WTC11 (cell line): Measurements from ENCODE around the gene PPP1R16B. TPM values are rescaled to one million over a fixed set of nuclear protein-coding genes. Genes with fewer than 3 reads are reported as not detected.

ENCODE experiments used
- ATAC-seq: fragments of 200-7000 bp; cut with Tn5 transposase; 2 replicates; pipeline ENCODE4 v1.10.0; 2021; ENCODE audit warnings: mild to moderate bottlenecking, moderate library complexity
- CTCF ChIA-PET: fragments of 300-600 bp; sonication (Branson Sonifier 250); formaldehyde crosslinking; loops from one replicate; lab custom pipeline; 2021; ENCODE audit warnings: antibody characterized with exemption; lab: Charles Lee
- POLR2A ChIA-PET: fragments of 350-600 bp; sonication (Branson Sonifier 250); formaldehyde crosslinking; loops from one replicate; lab custom pipeline; 2021; ENCODE audit warnings: antibody characterized with exemption; lab: Charles Lee
- DNase-seq: peaks from one replicate; pipeline ENCODE4 v3.0.0; 2021; ENCODE audit warnings: low spot score
- H3K27ac Mint-ChIP-seq: 2 replicates; pipeline ENCODE4 v1.8.0; 2021; ENCODE audit warnings: mixed read lengths
- H3K27me3 Mint-ChIP-seq: 2 replicates; pipeline ENCODE4 v1.8.0; 2021; ENCODE audit warnings: low read depth, mild to moderate bottlenecking, moderate library complexity, mixed read lengths
- H3K36me3 Mint-ChIP-seq: 2 replicates; pipeline ENCODE4 v1.8.0; 2021; ENCODE audit warnings: mixed read lengths
- H3K4me1 Mint-ChIP-seq: 2 replicates; pipeline ENCODE4 v1.8.0; 2022; ENCODE audit warnings: mixed read lengths
- H3K4me3 Mint-ChIP-seq: 2 replicates; pipeline ENCODE4 v1.8.0; 2021; ENCODE audit warnings: mild to moderate bottlenecking, moderate library complexity, mixed read lengths
- H3K9me3 Mint-ChIP-seq: 2 replicates; pipeline ENCODE4 v1.8.0; 2021; ENCODE audit warnings: mixed read lengths
- CBFB ChIP-seq: sonication (generic); formaldehyde crosslinking; IDR thresholded peaks from 2 replicates; pipeline ENCODE4 v1.8.1; 2022; ENCODE audit warnings: mild to moderate bottlenecking, low read depth, missing genetic modification reagents
- EMX1 ChIP-seq: fragments of 250-450 bp; sonication (Bioruptor Pico); IDR thresholded peaks from 2 replicates; pipeline ENCODE4 v1.8.0; 2021; ENCODE audit warnings: mild to moderate bottlenecking
- FOXK1 ChIP-seq: sonication (generic); formaldehyde crosslinking; IDR thresholded peaks from 2 replicates; pipeline ENCODE4 v1.8.0; 2022; ENCODE audit warnings: mild to moderate bottlenecking, moderate library complexity, missing genetic modification reagents
- GABPB1 ChIP-seq: sonication (generic); formaldehyde crosslinking; IDR thresholded peaks from 2 replicates; pipeline ENCODE4 v1.8.1; 2023; ENCODE audit warnings: mild to moderate bottlenecking, missing genetic modification reagents
- GRHL2 ChIP-seq: fragments of 250-450 bp; sonication (Bioruptor Pico); IDR thresholded peaks from 2 replicates; pipeline ENCODE4 v1.8.0; 2022; ENCODE audit warnings: mild to moderate bottlenecking, moderate library complexity; ENCODE audit not compliant: insufficient replicate concordance, severe bottlenecking
- NFATC4 ChIP-seq: fragments of 250-450 bp; sonication (Bioruptor Pico); IDR thresholded peaks from 2 replicates; pipeline ENCODE4 v1.9.0; 2021; ENCODE audit warnings: mild to moderate bottlenecking
- OVOL2 ChIP-seq: fragments of 250-450 bp; sonication (Bioruptor Pico); IDR thresholded peaks from 2 replicates; pipeline ENCODE4 v1.9.0; 2021; ENCODE audit warnings: mild to moderate bottlenecking, borderline replicate concordance
- PRRX2 ChIP-seq: fragments of 250-450 bp; sonication (Bioruptor Pico); IDR thresholded peaks from 2 replicates; pipeline ENCODE4 v1.8.0; 2021; ENCODE audit warnings: mild to moderate bottlenecking
- ZNF121 ChIP-seq: sonication (generic); formaldehyde crosslinking; IDR thresholded peaks from 2 replicates; pipeline ENCODE4 v1.8.0; 2023; ENCODE audit warnings: missing genetic modification reagents
- ZNF232 ChIP-seq: sonication (generic); formaldehyde crosslinking; IDR thresholded peaks from 2 replicates; pipeline ENCODE4 v1.8.0; 2022; ENCODE audit warnings: mild to moderate bottlenecking, missing genetic modification reagents
- ZNF416 ChIP-seq: fragments of 250-450 bp; sonication (Bioruptor Pico); IDR thresholded peaks from 2 replicates; pipeline ENCODE4 v1.9.0; 2021; ENCODE audit warnings: mild to moderate bottlenecking, inconsistent platforms
- ZNF671 ChIP-seq: fragments of 250-450 bp; sonication (Bioruptor Pico); IDR thresholded peaks from 2 replicates; pipeline ENCODE4 v1.8.0; 2021; ENCODE audit warnings: mild to moderate bottlenecking
- total RNA-seq: library from RNA; stranded (reverse); gene quantifications from 3 replicates; pipeline ENCODE4 v1.2.3, GENCODE V29; 2021
- TF ChIP-seq, protein P1 (sequence below): sonication (generic); formaldehyde crosslinking; IDR thresholded peaks from 2 replicates; pipeline ENCODE4 v1.8.1; 2022; ENCODE audit warnings: low read depth, mild to moderate bottlenecking, moderate library complexity, missing genetic modification reagents, borderline replicate concordance
- TF ChIP-seq, protein P2 (sequence below): sonication (generic); formaldehyde crosslinking; IDR thresholded peaks from 2 replicates; pipeline ENCODE4 v1.8.0; 2022; ENCODE audit warnings: mild to moderate bottlenecking, missing genetic modification reagents
- TF ChIP-seq, protein P3 (sequence below): sonication (generic); formaldehyde crosslinking; IDR thresholded peaks from 2 replicates; pipeline ENCODE4 v1.8.1; 2022; ENCODE audit warnings: mild to moderate bottlenecking, moderate library complexity, missing genetic modification reagents
- TF ChIP-seq, protein P4 (sequence below): fragments of 250-450 bp; sonication (Bioruptor Pico); IDR thresholded peaks from 2 replicates; pipeline ENCODE4 v2.1.2; 2022; ENCODE audit warnings: mild to moderate bottlenecking, moderate library complexity
- TF ChIP-seq, protein P5 (sequence below): sonication (generic); formaldehyde crosslinking; IDR thresholded peaks from 2 replicates; pipeline ENCODE4 v1.8.0; 2022; ENCODE audit warnings: mild to moderate bottlenecking, missing genetic modification reagents
- TF ChIP-seq, protein P6 (sequence below): sonication (generic); formaldehyde crosslinking; IDR thresholded peaks from 2 replicates; pipeline ENCODE4 v1.8.1; 2023; ENCODE audit warnings: mild to moderate bottlenecking, missing genetic modification reagents, borderline replicate concordance
- TF ChIP-seq, protein P7 (sequence below): sonication (generic); formaldehyde crosslinking; IDR thresholded peaks from 2 replicates; pipeline ENCODE4 v1.8.1; 2022; ENCODE audit warnings: mild to moderate bottlenecking, missing genetic modification reagents, moderate library complexity, borderline replicate concordance
- TF ChIP-seq, protein P8 (sequence below): sonication (generic); formaldehyde crosslinking; IDR thresholded peaks from 2 replicates; pipeline ENCODE4 v1.8.1; 2023; ENCODE audit warnings: mild to moderate bottlenecking, moderate library complexity, missing genetic modification reagents

PPP1R16B gene
- total RNA-seq, 1 experiment from 2014 or later: 12.0 TPM

DNA sequence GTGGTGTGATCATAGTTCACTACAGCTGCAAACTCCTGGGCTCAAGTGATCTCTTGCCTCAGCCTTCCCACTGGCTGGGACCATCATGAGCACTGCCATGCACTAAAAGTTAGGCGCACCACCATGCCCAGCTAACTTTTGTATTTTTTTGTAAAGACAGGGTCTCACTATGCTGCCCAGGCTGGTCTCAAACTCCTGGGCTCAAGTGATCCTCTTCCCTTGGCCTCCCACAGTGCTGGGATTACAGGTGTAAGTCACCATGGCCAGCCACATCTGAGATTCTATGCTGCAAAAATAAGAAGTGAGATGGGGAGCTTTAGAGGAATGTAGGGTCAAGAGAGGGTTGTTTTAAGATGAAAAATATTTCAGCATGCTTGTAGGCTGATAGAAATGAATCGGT lies 119.2 kb downstream of the PPP1R16B start:
- Mint-ChIP-seq H3K36me3 (peaks cover 10% of the 10 kb centered on the region), H3K4me3 (no peak overlapping the region), H3K4me1 (peaks cover 21% of the 10 kb centered on the region), H3K9me3 (no peaks in the 10 kb centered on the region), H3K27me3 (no peaks in the 10 kb centered on the region), H3K27ac (no peak overlapping the region)
- ChIA-PET POLR2A (interaction anchor here (1.0 kb wide), 1 partner anchor 120 kb away, joined by 3 read pairs; the partner anchor contains the start of gene PPP1R16B), CTCF (no interaction called here)
- peak; percentile 50; the same call in 1 of the 2 replicates for TF ChIP-seq ZNF121 (CRISPR knock-in tag)
- TF ChIP-seq, protein P1, sequence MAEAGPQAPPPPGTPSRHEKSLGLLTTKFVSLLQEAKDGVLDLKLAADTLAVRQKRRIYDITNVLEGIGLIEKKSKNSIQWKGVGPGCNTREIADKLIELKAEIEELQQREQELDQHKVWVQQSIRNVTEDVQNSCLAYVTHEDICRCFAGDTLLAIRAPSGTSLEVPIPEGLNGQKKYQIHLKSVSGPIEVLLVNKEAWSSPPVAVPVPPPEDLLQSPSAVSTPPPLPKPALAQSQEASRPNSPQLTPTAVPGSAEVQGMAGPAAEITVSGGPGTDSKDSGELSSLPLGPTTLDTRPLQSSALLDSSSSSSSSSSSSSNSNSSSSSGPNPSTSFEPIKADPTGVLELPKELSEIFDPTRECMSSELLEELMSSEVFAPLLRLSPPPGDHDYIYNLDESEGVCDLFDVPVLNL (CRISPR knock-in tag): no peak
- DNase-seq (no peak), ATAC-seq (no peak)

DNA sequence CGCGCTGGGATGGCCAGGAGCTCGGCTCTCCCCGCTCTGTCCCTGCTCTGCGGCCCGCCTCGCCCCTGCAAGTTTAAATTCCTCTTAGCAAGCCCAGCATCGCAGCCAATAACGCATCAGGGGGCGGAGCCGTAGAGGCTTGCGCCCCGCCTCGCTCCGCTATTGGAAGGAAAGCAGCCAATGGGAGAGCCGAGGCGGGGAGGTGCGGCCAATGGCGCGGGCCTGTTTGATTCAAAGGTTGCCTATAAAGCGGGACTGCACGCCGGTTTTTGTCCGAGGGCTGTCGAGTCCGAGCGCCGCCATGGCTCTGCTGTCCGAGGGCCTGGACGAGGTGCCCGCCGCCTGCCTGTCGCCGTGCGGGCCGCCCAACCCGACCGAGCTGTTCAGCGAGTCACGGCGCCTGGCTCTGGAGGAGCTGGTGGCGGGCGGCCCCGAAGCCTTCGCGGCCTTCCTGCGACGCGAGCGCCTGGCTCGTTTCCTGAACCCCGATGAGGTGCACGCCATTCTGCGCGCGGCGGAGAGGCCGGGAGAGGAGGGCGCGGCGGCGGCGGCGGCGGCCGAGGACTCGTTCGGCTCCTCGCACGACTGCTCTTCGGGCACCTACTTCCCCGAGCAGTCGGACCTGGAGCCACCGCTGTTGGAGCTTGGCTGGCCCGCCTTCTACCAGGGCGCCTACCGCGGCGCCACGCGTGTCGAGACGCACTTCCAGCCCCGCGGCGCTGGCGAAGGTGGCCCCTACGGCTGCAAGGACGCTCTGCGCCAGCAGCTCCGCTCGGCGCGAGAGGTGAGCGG lies 120.8 kb downstream of the PPP1R16B start, which contains the start of gene FAM83D:
TSS of gene FAM83D (plus strand) at position 276 of the 792 bp plus-strand sequence. CDS start at position 302, 26 bp downstream.
- Mint-ChIP-seq H3K4me1 (peaks cover 32% of the 10 kb centered on the region), H3K36me3 (peaks cover 23% of the 10 kb centered on the region), H3K9me3 (no peaks in the 10 kb centered on the region), H3K4me3 (peak within 1 kb of the TSS; percentile 86), H3K27ac (no peak within 1 kb of the TSS), H3K27me3 (no peaks in the 10 kb centered on the region)
- CTCF ChIA-PET: interaction anchor here (0.6 to 1.9 kb wide), 23 partner anchors 9 to 455 kb away, joined by 3 to 15 read pairs (median 4); partner anchors contain the start of gene DHX35
- POLR2A ChIA-PET: interaction anchor here (0.5 to 1.7 kb wide), 12 partner anchors 10 to 124 kb away, joined by 3 to 21 read pairs (median 4); partner anchors contain the start of genes DHX35 and PPP1R16B
- ATAC-seq (peak; percentile 94), DNase-seq (peak; percentile 99)
- TF ChIP-seq, protein P2, sequence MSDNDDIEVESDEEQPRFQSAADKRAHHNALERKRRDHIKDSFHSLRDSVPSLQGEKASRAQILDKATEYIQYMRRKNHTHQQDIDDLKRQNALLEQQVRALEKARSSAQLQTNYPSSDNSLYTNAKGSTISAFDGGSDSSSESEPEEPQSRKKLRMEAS: peak; percentile 79; the same call in 1 of the 2 replicates
- TF ChIP-seq CBFB (CRISPR knock-in tag) (peak; percentile 74; the same call in 1 of the 2 replicates), ZNF671 (CRISPR knock-in tag) (no peak), NFATC4 (CRISPR knock-in tag) (peak; percentile 43; the same call in 1 of the 2 replicates), PRRX2 (CRISPR knock-in tag) (peak; percentile 43; the same call in 1 of the 2 replicates), ZNF232 (peak; percentile 66), OVOL2 (CRISPR knock-in tag) (no peak), ZNF416 (CRISPR knock-in tag) (0 out of 2 replicates have a peak, but pooled peaks have one; percentile 61), EMX1 (CRISPR knock-in tag) (no peak), FOXK1 (peak; percentile 84), GABPB1 (CRISPR knock-in tag) (peak; percentile 84; the same call in 1 of the 2 replicates), GRHL2 (CRISPR knock-in tag) (no peak)
- TF ChIP-seq, protein P3, sequence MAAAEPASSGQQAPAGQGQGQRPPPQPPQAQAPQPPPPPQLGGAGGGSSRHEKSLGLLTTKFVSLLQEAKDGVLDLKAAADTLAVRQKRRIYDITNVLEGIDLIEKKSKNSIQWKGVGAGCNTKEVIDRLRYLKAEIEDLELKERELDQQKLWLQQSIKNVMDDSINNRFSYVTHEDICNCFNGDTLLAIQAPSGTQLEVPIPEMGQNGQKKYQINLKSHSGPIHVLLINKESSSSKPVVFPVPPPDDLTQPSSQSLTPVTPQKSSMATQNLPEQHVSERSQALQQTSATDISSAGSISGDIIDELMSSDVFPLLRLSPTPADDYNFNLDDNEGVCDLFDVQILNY (CRISPR knock-in tag): peak; percentile 76; the same call in 1 of the 2 replicates
- TF ChIP-seq, protein P4, sequence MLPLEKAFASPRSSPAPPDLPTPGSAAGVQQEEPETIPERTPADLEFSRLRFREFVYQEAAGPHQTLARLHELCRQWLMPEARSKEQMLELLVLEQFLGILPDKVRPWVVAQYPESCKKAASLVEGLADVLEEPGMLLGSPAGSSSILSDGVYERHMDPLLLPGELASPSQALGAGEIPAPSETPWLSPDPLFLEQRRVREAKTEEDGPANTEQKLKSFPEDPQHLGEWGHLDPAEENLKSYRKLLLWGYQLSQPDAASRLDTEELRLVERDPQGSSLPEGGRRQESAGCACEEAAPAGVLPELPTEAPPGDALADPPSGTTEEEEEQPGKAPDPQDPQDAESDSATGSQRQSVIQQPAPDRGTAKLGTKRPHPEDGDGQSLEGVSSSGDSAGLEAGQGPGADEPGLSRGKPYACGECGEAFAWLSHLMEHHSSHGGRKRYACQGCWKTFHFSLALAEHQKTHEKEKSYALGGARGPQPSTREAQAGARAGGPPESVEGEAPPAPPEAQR (CRISPR knock-in tag): 0 out of 2 replicates have a peak, but pooled peaks have one; percentile 25
- TF ChIP-seq, protein P5, sequence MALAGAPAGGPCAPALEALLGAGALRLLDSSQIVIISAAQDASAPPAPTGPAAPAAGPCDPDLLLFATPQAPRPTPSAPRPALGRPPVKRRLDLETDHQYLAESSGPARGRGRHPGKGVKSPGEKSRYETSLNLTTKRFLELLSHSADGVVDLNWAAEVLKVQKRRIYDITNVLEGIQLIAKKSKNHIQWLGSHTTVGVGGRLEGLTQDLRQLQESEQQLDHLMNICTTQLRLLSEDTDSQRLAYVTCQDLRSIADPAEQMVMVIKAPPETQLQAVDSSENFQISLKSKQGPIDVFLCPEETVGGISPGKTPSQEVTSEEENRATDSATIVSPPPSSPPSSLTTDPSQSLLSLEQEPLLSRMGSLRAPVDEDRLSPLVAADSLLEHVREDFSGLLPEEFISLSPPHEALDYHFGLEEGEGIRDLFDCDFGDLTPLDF (CRISPR knock-in tag): 0 out of 2 replicates have a peak, but pooled peaks have one; percentile 56
- TF ChIP-seq, protein P6, sequence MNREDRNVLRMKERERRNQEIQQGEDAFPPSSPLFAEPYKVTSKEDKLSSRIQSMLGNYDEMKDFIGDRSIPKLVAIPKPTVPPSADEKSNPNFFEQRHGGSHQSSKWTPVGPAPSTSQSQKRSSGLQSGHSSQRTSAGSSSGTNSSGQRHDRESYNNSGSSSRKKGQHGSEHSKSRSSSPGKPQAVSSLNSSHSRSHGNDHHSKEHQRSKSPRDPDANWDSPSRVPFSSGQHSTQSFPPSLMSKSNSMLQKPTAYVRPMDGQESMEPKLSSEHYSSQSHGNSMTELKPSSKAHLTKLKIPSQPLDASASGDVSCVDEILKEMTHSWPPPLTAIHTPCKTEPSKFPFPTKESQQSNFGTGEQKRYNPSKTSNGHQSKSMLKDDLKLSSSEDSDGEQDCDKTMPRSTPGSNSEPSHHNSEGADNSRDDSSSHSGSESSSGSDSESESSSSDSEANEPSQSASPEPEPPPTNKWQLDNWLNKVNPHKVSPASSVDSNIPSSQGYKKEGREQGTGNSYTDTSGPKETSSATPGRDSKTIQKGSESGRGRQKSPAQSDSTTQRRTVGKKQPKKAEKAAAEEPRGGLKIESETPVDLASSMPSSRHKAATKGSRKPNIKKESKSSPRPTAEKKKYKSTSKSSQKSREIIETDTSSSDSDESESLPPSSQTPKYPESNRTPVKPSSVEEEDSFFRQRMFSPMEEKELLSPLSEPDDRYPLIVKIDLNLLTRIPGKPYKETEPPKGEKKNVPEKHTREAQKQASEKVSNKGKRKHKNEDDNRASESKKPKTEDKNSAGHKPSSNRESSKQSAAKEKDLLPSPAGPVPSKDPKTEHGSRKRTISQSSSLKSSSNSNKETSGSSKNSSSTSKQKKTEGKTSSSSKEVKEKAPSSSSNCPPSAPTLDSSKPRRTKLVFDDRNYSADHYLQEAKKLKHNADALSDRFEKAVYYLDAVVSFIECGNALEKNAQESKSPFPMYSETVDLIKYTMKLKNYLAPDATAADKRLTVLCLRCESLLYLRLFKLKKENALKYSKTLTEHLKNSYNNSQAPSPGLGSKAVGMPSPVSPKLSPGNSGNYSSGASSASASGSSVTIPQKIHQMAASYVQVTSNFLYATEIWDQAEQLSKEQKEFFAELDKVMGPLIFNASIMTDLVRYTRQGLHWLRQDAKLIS: 0 out of 2 replicates have a peak, but pooled peaks have one; percentile 62
- TF ChIP-seq, protein P7, sequence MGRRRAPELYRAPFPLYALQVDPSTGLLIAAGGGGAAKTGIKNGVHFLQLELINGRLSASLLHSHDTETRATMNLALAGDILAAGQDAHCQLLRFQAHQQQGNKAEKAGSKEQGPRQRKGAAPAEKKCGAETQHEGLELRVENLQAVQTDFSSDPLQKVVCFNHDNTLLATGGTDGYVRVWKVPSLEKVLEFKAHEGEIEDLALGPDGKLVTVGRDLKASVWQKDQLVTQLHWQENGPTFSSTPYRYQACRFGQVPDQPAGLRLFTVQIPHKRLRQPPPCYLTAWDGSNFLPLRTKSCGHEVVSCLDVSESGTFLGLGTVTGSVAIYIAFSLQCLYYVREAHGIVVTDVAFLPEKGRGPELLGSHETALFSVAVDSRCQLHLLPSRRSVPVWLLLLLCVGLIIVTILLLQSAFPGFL (CRISPR knock-in tag): peak; percentile 11; the same call in 1 of the 2 replicates
- TF ChIP-seq, protein P8, sequence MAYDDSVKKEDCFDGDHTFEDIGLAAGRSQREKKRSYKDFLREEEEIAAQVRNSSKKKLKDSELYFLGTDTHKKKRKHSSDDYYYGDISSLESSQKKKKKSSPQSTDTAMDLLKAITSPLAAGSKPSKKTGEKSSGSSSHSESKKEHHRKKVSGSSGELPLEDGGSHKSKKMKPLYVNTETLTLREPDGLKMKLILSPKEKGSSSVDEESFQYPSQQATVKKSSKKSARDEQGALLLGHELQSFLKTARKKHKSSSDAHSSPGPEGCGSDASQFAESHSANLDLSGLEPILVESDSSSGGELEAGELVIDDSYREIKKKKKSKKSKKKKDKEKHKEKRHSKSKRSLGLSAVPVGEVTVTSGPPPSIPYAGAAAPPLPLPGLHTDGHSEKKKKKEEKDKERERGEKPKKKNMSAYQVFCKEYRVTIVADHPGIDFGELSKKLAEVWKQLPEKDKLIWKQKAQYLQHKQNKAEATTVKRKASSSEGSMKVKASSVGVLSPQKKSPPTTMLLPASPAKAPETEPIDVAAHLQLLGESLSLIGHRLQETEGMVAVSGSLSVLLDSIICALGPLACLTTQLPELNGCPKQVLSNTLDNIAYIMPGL (CRISPR knock-in tag): no peak; the same call in none of the 2 replicates
